Endothelial cell of umbilical vein (primary cell): Measurements from ENCODE around the gene BABAM2. TPM values are rescaled to one million over a fixed set of nuclear protein-coding genes. Genes with fewer than 3 reads are reported as not detected.

Source experiments
- BruUV-seq: library from RNA; stranded (reverse); fragments of 400-500 nt; replicated peaks from 2 replicates; lab custom pipeline; 2021; lab: Mats Ljungman, UMichigan
- CTCF ChIA-PET: fragments of 300-600, 350-600 bp; sonication (Branson Sonifier 250); formaldehyde crosslinking; loops from one replicate; lab custom pipeline; 2021; ENCODE audit warnings: antibody characterized with exemption, inconsistent platforms; lab: Charles Lee
- POLR2A ChIA-PET: fragments of 300-600, 350-600 bp; sonication (Branson Sonifier 250); formaldehyde crosslinking; loops from one replicate; lab custom pipeline; 2021; ENCODE audit warnings: antibody characterized with exemption, inconsistent platforms; lab: Charles Lee
- DNase-seq: peaks from one replicate; pipeline ENCODE4 v3.0.0-alpha.2; 2011; ENCODE audit warnings: low read depth, low spot score
- FAIRE-seq: peaks from 2 replicates; lab custom pipeline; 2011; peaks lifted over from hg19 to GRCh38; lab: Jason Lieb, UNC
- H2AFZ ChIP-seq: 2 replicates; pipeline ENCODE4 v1.6.0; 2012; ENCODE audit warnings: low read depth, low read length, control low read depth, inconsistent platforms
- H3K27ac ChIP-seq: 2 replicates; pipeline ENCODE4 v1.5.1; 2011; ENCODE audit warnings: low read depth, mild to moderate bottlenecking, control low read depth, low read length, moderate library complexity; ENCODE audit not compliant: insufficient read depth
- H3K27me3 ChIP-seq, 2 experiments: 2 replicates each; pipeline versions ENCODE4 v1.6.0 to v1.6.1; 2011; ENCODE audit warnings: low read length in 2 of 2, mixed read lengths in 1 of 2; ENCODE audit not compliant: control insufficient read depth in 2 of 2, insufficient read depth in 2 of 2
- H3K36me3 ChIP-seq, 2 experiments: 2 replicates in 1 of 2; 3 replicates in 1 of 2; pipeline ENCODE4 v1.5.1; 2011; ENCODE audit warnings: low read length in 2 of 2, mild to moderate bottlenecking in 1 of 2, moderate library complexity in 1 of 2; ENCODE audit not compliant: control insufficient read depth in 2 of 2, insufficient read depth in 2 of 2; ENCODE audit errors: extremely low read depth in 1 of 2
- H3K4me1 ChIP-seq: 3 replicates; pipeline ENCODE4 v1.5.1; 2011; ENCODE audit warnings: mild to moderate bottlenecking, low read length; ENCODE audit not compliant: control insufficient read depth, insufficient read depth; ENCODE audit errors: extremely low read depth
- H3K4me2 ChIP-seq: 2 replicates; pipeline ENCODE4 v1.6.1; 2011; ENCODE audit warnings: low read length, control low read depth, mixed read lengths; ENCODE audit not compliant: insufficient read depth
- H3K4me3 ChIP-seq, 3 experiments: fragments of 200-600 bp in 1 of 3; sonication (generic), shearing (Covaris generic) in 1 of 3; replicated peaks in 1 of 3; 2 replicates each; pipeline ENCODE4 v1.5.1; 2011 to 2016; ENCODE audit warnings: control low read depth in 3 of 3, low read length in 3 of 3, mild to moderate bottlenecking in 2 of 3, inconsistent platforms in 1 of 3, low read depth in 1 of 3, moderate library complexity in 1 of 3; ENCODE audit not compliant: insufficient read depth in 1 of 3
- H3K79me2 ChIP-seq: 2 replicates; pipeline ENCODE4 v1.6.0; 2012; ENCODE audit warnings: low read length, inconsistent platforms; ENCODE audit not compliant: control insufficient read depth, insufficient read depth
- H3K9ac ChIP-seq: replicated peaks from 2 replicates; pipeline ENCODE3; 2011; ENCODE audit warnings: low read length, control low read depth; ENCODE audit not compliant: insufficient read depth; ENCODE audit errors: extremely low read depth
- H3K9me1 ChIP-seq: replicated peaks from 3 replicates; pipeline ENCODE4 v1.6.0; 2011; ENCODE audit warnings: mild to moderate bottlenecking, low read length; ENCODE audit not compliant: control insufficient read depth, insufficient read depth; ENCODE audit errors: extremely low read depth
- H3K9me3 ChIP-seq: replicated peaks from 2 replicates; pipeline ENCODE4 v1.5.1; 2012; ENCODE audit warnings: low read length, inconsistent platforms; ENCODE audit not compliant: control insufficient read depth, insufficient read depth
- H4K20me1 ChIP-seq: replicated peaks from 2 replicates; pipeline ENCODE3; 2011; ENCODE audit warnings: mild to moderate bottlenecking, low read length; ENCODE audit not compliant: control insufficient read depth, insufficient read depth; ENCODE audit errors: extremely low read depth
- CTCF ChIP-seq, 2 donors: IDR thresholded peaks; 1 replicate in 1 of 2; 2 replicates in 1 of 2; pipeline ENCODE4 v1.5.1; 2011; ENCODE audit warnings: low read length in 2 of 2, mild to moderate bottlenecking in 2 of 2, moderate library complexity in 2 of 2, control low read depth in 1 of 2, inconsistent platforms in 1 of 2, low read depth in 1 of 2; ENCODE audit not compliant: insufficient read depth in 1 of 2; ENCODE audit errors: extremely low read depth in 1 of 2
- EZH2 ChIP-seq: IDR thresholded peaks from 2 replicates; pipeline ENCODE4 v1.6.1; 2012; ENCODE audit warnings: borderline replicate concordance, low read depth, mild to moderate bottlenecking, moderate library complexity, low read length, inconsistent platforms; ENCODE audit not compliant: severe bottlenecking
- FOS ChIP-seq: IDR thresholded peaks from 2 replicates; pipeline ENCODE4 v1.6.1; 2011; ENCODE audit warnings: mild to moderate bottlenecking, low read length, moderate library complexity, borderline replicate concordance; ENCODE audit not compliant: insufficient read depth
- GATA2 ChIP-seq: IDR thresholded peaks from 2 replicates; pipeline ENCODE4 v1.7.0; 2011; ENCODE audit warnings: low read depth, mild to moderate bottlenecking, moderate library complexity, mixed read lengths, low read length; ENCODE audit not compliant: insufficient read length, insufficient read depth
- JUN ChIP-seq: IDR thresholded peaks from 2 replicates; pipeline ENCODE4 v1.6.1; 2011; ENCODE audit warnings: borderline replicate concordance, low read depth; ENCODE audit not compliant: insufficient read length, insufficient read depth
- MAX ChIP-seq: IDR thresholded peaks from 2 replicates; pipeline ENCODE4 v1.6.1; 2011; ENCODE audit not compliant: insufficient read depth, insufficient read length
- MYC ChIP-seq: IDR thresholded peaks from one replicate; pipeline ENCODE4 v1.6.1; 2011; ENCODE audit warnings: mild to moderate bottlenecking, low read depth, low read length
- POLR2A ChIP-seq: IDR thresholded peaks from 2 replicates; pipeline ENCODE4 v1.6.1; 2012; ENCODE audit warnings: low read depth, mild to moderate bottlenecking, control low read depth, low read length
- POLR2AphosphoS5 ChIP-seq: IDR thresholded peaks from 2 replicates; pipeline ENCODE4 v1.6.1; 2012; ENCODE audit warnings: low read depth, mild to moderate bottlenecking, control low read depth, low read length, moderate library complexity; ENCODE audit not compliant: insufficient read depth
- dilution Hi-C: fragments of 300-500 bp; cut with MboI; formaldehyde crosslinking; loops from one replicate; pipeline ENCODE4 v1.15.0; 2019; ENCODE audit warnings: low sequenced_read_pairs; ENCODE audit not compliant: extremely low pct_ligation_motif_present
- intact Hi-C: fragments of 100-400 bp; cut with micrococcal nuclease; formaldehyde crosslinking; loops from one replicate; pipeline ENCODE4 v1.10.0; 2022
- polyA plus RNA-seq, 4 experiments: library from polyadenylated mRNA; depleted of rRNA in 3 of 4; stranded (reverse) in 3 of 4; unstranded in 1 of 4; fragments of >200 nt; gene quantifications; 2 replicates each; pipeline versions ENCODE4 v1.2.1 to v1.2.3, GENCODE V29; 2011 to 2012; ENCODE audit warnings: missing spikeins in 1 of 4
- total RNA-seq: library from RNA; stranded (reverse); gene quantifications from 2 replicates; pipeline ENCODE4 v1.2.3, GENCODE V29; 2021

The BABAM2 gene
- total and polyA plus RNA-seq, 2 donors (not counting 3 experiments of a cell fraction or from before 2014, with no cell fraction given), result 19.9 to 27.6 TPM

DNA sequence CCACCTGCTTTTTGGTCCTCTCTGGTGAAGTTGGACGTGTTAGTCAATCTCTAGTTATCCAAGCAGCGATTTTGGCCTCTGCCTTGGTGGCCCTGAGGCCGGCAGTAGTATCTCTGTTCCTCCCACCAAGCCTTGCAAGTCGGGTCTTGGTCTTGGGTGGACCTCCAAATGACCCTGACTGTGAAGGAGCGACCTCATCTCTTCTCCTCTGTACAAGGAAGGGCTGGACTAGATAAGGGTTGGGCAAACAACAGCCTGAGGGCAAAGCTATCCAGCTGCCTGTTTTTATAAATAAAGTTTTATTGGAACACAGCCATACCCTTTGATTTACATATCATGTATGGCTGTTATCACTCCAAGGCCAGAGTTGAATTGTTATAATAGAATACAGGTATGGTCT is 427.5 kb downstream of the BABAM2 start:
- intact Hi-C loops, result no loop called here
- BruUV-seq, result no TSS peak
- H3K27ac ChIP-seq, result no peak overlapping the region
- no peak overlapping the region for H3K9ac ChIP-seq
- no peaks in the 10 kb centered on the region for H3K36me3 ChIP-seq
- H3K4me2 ChIP-seq, result no peak overlapping the region
- no peaks in the 10 kb centered on the region for H3K27me3 ChIP-seq
- no peak overlapping the region for H2AFZ ChIP-seq
- no peaks in the 10 kb centered on the region for H3K4me1 ChIP-seq
- TF ChIP-seq JUN (no peak), POLR2AphosphoS5 (no peak), EZH2 (no peak), MYC (no peak), GATA2 (no peak), POLR2A (no peak), CTCF (IDR thresholded peaks at IDR 0.05; ENCODE audit: extremely low read depth in 1 of 2, insufficient read depth in 1 of 2, low read depth in 1 of 2, low read length in 2 of 2) (no peak), MAX (no peak), FOS (no peak)
- ChIA-PET POLR2A (no interaction called here), CTCF (interaction anchor here (1.5 kb wide), 1 partner anchor 10 kb away, joined by 4 read pairs; no protein-coding TSS in a partner anchor)
- dilution Hi-C loops, result no loop called here
- H3K79me2 ChIP-seq, result no peaks in the 10 kb centered on the region
- no peak for DNase-seq
- no peak for FAIRE-seq
- no peaks in the 10 kb centered on the region for H3K9me1 ChIP-seq
- H3K9me3 ChIP-seq, result no peaks in the 10 kb centered on the region
- no peak overlapping the region for H3K4me3 ChIP-seq
- no peaks in the 10 kb centered on the region for H4K20me1 ChIP-seq
